HepG2 (cell line): ENCODE measurements around the gene SLC6A6. TPM values are rescaled to one million over a fixed set of nuclear protein-coding genes. Genes with fewer than 3 reads are reported as not detected.

Experiments
- ATAC-seq: fragments of 200-7000 bp; cut with Tn5 transposase; 3 replicates; pipeline ENCODE4 v1.9.1; 2020; ENCODE audit warnings: mild to moderate bottlenecking, moderate library complexity
- BruUV-seq: library from RNA; stranded (reverse); fragments of 400-500 nt; replicated peaks from 2 replicates; lab custom pipeline; 2021; lab: Mats Ljungman, UMichigan
- CTCF ChIA-PET: fragments of 300-600 bp; formaldehyde crosslinking; extraction: SDS; loops from one replicate; lab custom pipeline; 2021; ENCODE audit warnings: low total read pairs, inconsistent platforms, low intra/inter-chr PET ratio; lab: Yijun Ruan, JAX
- POLR2A ChIA-PET: fragments of 350-600 bp; sonication (Branson Sonifier 250); formaldehyde crosslinking; loops from one replicate; lab custom pipeline; 2020; ENCODE audit warnings: antibody characterized with exemption, inconsistent platforms; lab: Yijun Ruan, JAX
- DNase-seq: peaks from one replicate; pipeline ENCODE4 v3.0.0-alpha.2; 2015; ENCODE audit warnings: low spot score
- FAIRE-seq: peaks from 3 replicates; lab custom pipeline; 2011; peaks lifted over from hg19 to GRCh38; lab: Jason Lieb, UNC
- H2AFZ ChIP-seq: one replicate; pipeline ENCODE4 v1.6.1; 2011; ENCODE audit warnings: low read length, inconsistent platforms
- H3K27ac ChIP-seq: fragments of 300-600 bp; 3 replicates; pipeline ENCODE4 v1.8.0; 2011; ENCODE audit warnings: mixed run types, mild to moderate bottlenecking, mixed read lengths, low read length, inconsistent platforms; ENCODE audit not compliant: insufficient read depth; ENCODE audit errors: extremely low read length
- H3K27me3 ChIP-seq, 2 experiments: fragments of 200-600 bp in 1 of 2; 2 replicates in 1 of 2; 3 replicates in 1 of 2; pipeline versions ENCODE4 v1.6.0 to v1.8.0; 2011; ENCODE audit warnings: low read length in 2 of 2, mild to moderate bottlenecking in 2 of 2, moderate library complexity in 2 of 2, inconsistent platforms in 1 of 2; ENCODE audit not compliant: insufficient read depth in 2 of 2, control insufficient read depth in 1 of 2
- H3K36me3 ChIP-seq, 2 experiments: fragments of 200-600 bp in 1 of 2; replicated peaks in 1 of 2; 2 replicates in 1 of 2; 3 replicates in 1 of 2; pipeline versions ENCODE4 v1.5.1 to v1.8.0; 2011; ENCODE audit warnings: low read length in 2 of 2, inconsistent platforms in 1 of 2; ENCODE audit not compliant: insufficient read depth in 2 of 2, control insufficient read depth in 1 of 2
- H3K4me1 ChIP-seq: 2 replicates; pipeline ENCODE4 v1.5.1; 2012; ENCODE audit warnings: low read length, inconsistent platforms; ENCODE audit not compliant: insufficient read depth
- H3K4me2 ChIP-seq: 2 replicates; pipeline ENCODE4 v1.6.0; 2011; ENCODE audit warnings: low read depth, low read length, inconsistent platforms
- H3K4me3 ChIP-seq, 3 experiments: fragments of 200-600 bp in 1 of 3; sonication (generic), shearing (Covaris generic) in 1 of 3; replicated peaks in 1 of 3; 2 replicates each; pipeline ENCODE4 v1.5.1; 2011 to 2016; ENCODE audit warnings: low read length in 3 of 3, inconsistent platforms in 2 of 3, low read depth in 2 of 3, mild to moderate bottlenecking in 2 of 3, control low read depth in 1 of 3, mixed read lengths in 1 of 3; ENCODE audit not compliant: insufficient read depth in 1 of 3
- H3K79me2 ChIP-seq: one replicate; pipeline ENCODE4 v1.6.1; 2011; ENCODE audit warnings: low read length, inconsistent platforms; ENCODE audit not compliant: insufficient read depth
- H3K9ac ChIP-seq: 2 replicates; pipeline ENCODE4 v1.6.0; 2011; ENCODE audit warnings: mild to moderate bottlenecking, low read depth, low read length, inconsistent platforms; ENCODE audit not compliant: insufficient read depth
- H3K9me3 ChIP-seq: 2 replicates; pipeline ENCODE4 v1.5.1; 2012; ENCODE audit warnings: mild to moderate bottlenecking, low read length
- H4K20me1 ChIP-seq: 2 replicates; pipeline ENCODE4 v1.6.0; 2011; ENCODE audit warnings: inconsistent platforms, mild to moderate bottlenecking, low read length, moderate library complexity; ENCODE audit not compliant: insufficient read depth
- HMG20B ChIP-seq: conservative IDR thresholded peaks from 2 replicates; pipeline ENCODE4 v1.6.1; 2016; ENCODE audit warnings: missing genetic modification reagents, missing compliant biosample characterization
- KLF16 ChIP-seq, 2 experiments: sonication (generic) in 1 of 2; formaldehyde crosslinking in 1 of 2; IDR thresholded peaks; 2 replicates each; pipeline versions ENCODE4 v1.6.1 to v1.8.0; 2016 to 2023; ENCODE audit warnings: missing genetic modification reagents in 2 of 2, missing compliant biosample characterization in 1 of 2
- MBNL3 ChIP-seq: fragments of 250-450 bp; sonication (Bioruptor Pico); conservative IDR thresholded peaks from 2 replicates; pipeline ENCODE4 v1.8.0; 2022; ENCODE audit warnings: mild to moderate bottlenecking, inconsistent platforms
- MTA1 ChIP-seq: sonication (generic); formaldehyde crosslinking; IDR thresholded peaks from 2 replicates; pipeline ENCODE4 v1.4.0; 2020; ENCODE audit warnings: missing genetic modification reagents, mild to moderate bottlenecking, borderline replicate concordance
- RFXANK ChIP-seq: IDR thresholded peaks from 2 replicates; pipeline ENCODE4 v1.6.1; 2016
- SOX5 ChIP-seq: IDR thresholded peaks from 2 replicates; pipeline ENCODE4 v1.6.1; 2016; ENCODE audit warnings: borderline replicate concordance
- SOX6 ChIP-seq, 2 experiments: fragments of 450-650 bp in 1 of 2; sonication (generic) in 1 of 2; formaldehyde crosslinking in 1 of 2; IDR thresholded peaks; 2 replicates each; pipeline versions ENCODE4 v1.4.0 to v1.6.1; 2017 to 2020; ENCODE audit warnings: antibody characterized with exemption in 1 of 2, mild to moderate bottlenecking in 1 of 2, missing genetic modification reagents in 1 of 2
- TMF1 ChIP-seq: sonication (generic); formaldehyde crosslinking; IDR thresholded peaks from 2 replicates; pipeline ENCODE4 v1.8.1; 2022; ENCODE audit warnings: low read depth, missing genetic modification reagents
- ZFP1 ChIP-seq: IDR thresholded peaks from 2 replicates; pipeline ENCODE4 v1.6.1; 2016
- ZNF326 ChIP-seq: sonication (generic); formaldehyde crosslinking; IDR thresholded peaks from 2 replicates; pipeline ENCODE4 v1.4.0; 2020; ENCODE audit warnings: missing genetic modification reagents, borderline replicate concordance
- ZNF557 ChIP-seq: sonication (generic); formaldehyde crosslinking; IDR thresholded peaks from 2 replicates; pipeline ENCODE4 v1.4.0; 2020; ENCODE audit warnings: missing genetic modification reagents
- ZNF747 ChIP-seq: sonication (generic); formaldehyde crosslinking; IDR thresholded peaks from 2 replicates; pipeline ENCODE4 v1.8.1; 2023; ENCODE audit warnings: missing genetic modification reagents, mild to moderate bottlenecking, borderline replicate concordance
- ZNF772 ChIP-seq: sonication (generic); formaldehyde crosslinking; IDR thresholded peaks from 2 replicates; pipeline ENCODE4 v1.5.0; 2020; ENCODE audit warnings: mild to moderate bottlenecking, missing genetic modification reagents
- WGBS: methylation state at CpG from one replicate; pipeline ENCODE4 v1.1.6; 2017; ENCODE audit warnings: low lambda C conversion rate; 5-methylcytosine and 5-hydroxymethylcytosine counted together
- in situ Hi-C: cut with HindIII; loops from 2 replicates; pipeline ENCODE4 v1.10.0; 2017; ENCODE audit warnings: low pct_unique_long_range_greater_than_20kb; ENCODE audit not compliant: extremely low pct_ligation_motif_present
- intact Hi-C: fragments of 100-400 bp; cut with micrococcal nuclease; formaldehyde crosslinking; loops from one replicate; pipeline ENCODE4 v1.10.0; 2022; ENCODE audit not compliant: unreplicated experiment
- polyA plus RNA-seq, 8 experiments: library from polyadenylated mRNA; depleted of rRNA in 3 of 8; stranded (reverse) in 7 of 8; unstranded in 1 of 8; fragments of >200 nt; fragmentation: Illumina TruSeq in 4 of 8; extraction: Trizol in 4 of 8; gene quantifications; 2 replicates each; pipeline versions ENCODE4 v1.2.1 to v1.2.3, GENCODE V29; 2011 to 2016; ENCODE audit warnings: low read depth in 4 of 8, missing spikeins in 1 of 8, mixed read lengths in 1 of 8; ENCODE audit not compliant: insufficient read depth in 1 of 8
- total RNA-seq, 5 experiments: library from RNA; depleted of rRNA; stranded (reverse); fragments of >200 nt; fragmentation: Illumina TruSeq; extraction: Trizol; gene quantifications; 2 replicates each; pipeline ENCODE4 v1.2.3, GENCODE V29; 2016; ENCODE audit warnings: low read depth in 1 of 5
- TF ChIP-seq, protein P1 (sequence below), 2 experiments: fragments of 450-650 bp in 1 of 2; sonication (generic) in 1 of 2; formaldehyde crosslinking; IDR thresholded peaks; 2 replicates each; pipeline versions ENCODE4 v1.5.0 to v1.8.0; 2020 to 2022; ENCODE audit warnings: mild to moderate bottlenecking in 1 of 2, missing genetic modification reagents in 1 of 2

SLC6A6 gene
- total and polyA plus RNA-seq, 2 of the 13 experiments (the other 11 are each of a cell fraction or from before 2014, with no cell fraction given): 14.1 to 20.7 TPM

DNA sequence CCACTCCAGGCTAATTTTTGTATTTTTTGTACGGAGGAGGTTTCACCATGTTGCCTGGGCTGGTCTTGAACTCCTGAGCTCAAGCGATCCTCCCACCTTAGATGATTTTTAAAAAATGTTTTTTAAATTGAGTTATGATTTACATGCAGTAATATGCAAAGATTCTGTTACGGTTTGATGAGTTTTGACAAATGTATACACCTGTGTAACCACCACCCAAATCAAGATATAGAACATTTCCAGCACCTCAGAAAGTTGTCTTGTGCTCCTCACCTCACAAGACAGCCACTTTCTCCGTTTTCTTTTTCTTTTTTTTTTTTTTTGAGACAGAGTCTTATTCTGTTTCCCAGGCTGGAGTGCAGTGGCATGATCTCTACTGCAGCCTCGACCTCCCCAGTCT lies 4.8 kb downstream of the SLC6A6 start:
- in situ Hi-C loops: no loop called here
- no TSS peak for BruUV-seq
- Histone ChIP-seq H3K4me1 (peaks cover 29% of the 10 kb centered on the region), H3K36me3 (peaks cover 0 to 20% of the 10 kb centered on the region in 2 experiments; a peak in 2 of 5 replicates), H3K4me3 (no peak overlapping the region), H3K9me3 (no peaks in the 10 kb centered on the region), H3K27ac (no peak overlapping the region), H4K20me1 (no peaks in the 10 kb centered on the region; the same call in 1 of the 2 replicates), H2AFZ (no peak overlapping the region), H3K27me3 (no peaks in the 10 kb centered on the region; a peak in 1 of 5 replicates), H3K9ac (no peak overlapping the region), H3K79me2 (peaks cover 44% of the 10 kb centered on the region), H3K4me2 (no peak overlapping the region)
- DNase-seq (no peak), ATAC-seq (no peak), FAIRE-seq (no peak)
- intact Hi-C loops: no loop called here
- WGBS: 95% methylated on average over 5 of the region's 5 CpGs
- ChIA-PET CTCF (no interaction called here), POLR2A (no interaction called here)
- TF ChIP-seq SOX5 (CRISPR knock-in tag) (no peak), ZNF557 (CRISPR knock-in tag) (no peak), ZNF747 (no peak), RFXANK (CRISPR knock-in tag) (no peak), ZNF772 (CRISPR knock-in tag) (no peak), ZNF326 (no peak), ZFP1 (no peak), HMG20B (CRISPR knock-in tag) (no peak), MBNL3 (CRISPR knock-in tag) (no peak), MTA1 (no peak), TMF1 (CRISPR knock-in tag) (no peak), SOX6 (IDR thresholded peaks at IDR 0.05) (no peak), SOX6 (CRISPR knock-in tag; IDR thresholded peaks at IDR 0.05) (no peak), KLF16 (CRISPR knock-in tag; IDR thresholded peaks at IDR 0.05) (no peak)
- TF ChIP-seq, protein P1, sequence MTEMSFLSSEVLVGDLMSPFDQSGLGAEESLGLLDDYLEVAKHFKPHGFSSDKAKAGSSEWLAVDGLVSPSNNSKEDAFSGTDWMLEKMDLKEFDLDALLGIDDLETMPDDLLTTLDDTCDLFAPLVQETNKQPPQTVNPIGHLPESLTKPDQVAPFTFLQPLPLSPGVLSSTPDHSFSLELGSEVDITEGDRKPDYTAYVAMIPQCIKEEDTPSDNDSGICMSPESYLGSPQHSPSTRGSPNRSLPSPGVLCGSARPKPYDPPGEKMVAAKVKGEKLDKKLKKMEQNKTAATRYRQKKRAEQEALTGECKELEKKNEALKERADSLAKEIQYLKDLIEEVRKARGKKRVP (CRISPR knock-in tag; IDR thresholded peaks at IDR 0.05): no peak
